ENCODE data around the gene RASGRF1.
"Not testable (repeated sequence)": the region's sequence is repeated elsewhere in the genome, so short reads cannot be mapped to it uniquely, and the experiment has no call there.

RASGRF1 gene

GRCh38 chr15:78929536-78930264 is 160.9 kb downstream of the RASGRF1 start:
- no peak for DNase-seq (ENCODE audit: low read depth)
- in situ Hi-C loops (cut with HindIII; ENCODE audit: low sequenced_read_pairs): no loop called here
- no peak overlapping the region for H3K4me3 ChIP-seq (ENCODE audit: low read depth, low read length)
- TF ChIP-seq CTCF (IDR thresholded peaks at IDR 0.05; ENCODE audit: low read depth, low read length, missing control alignments): no peak

- TF ChIP-seq CTCF (IDR thresholded peaks at IDR 0.05; ENCODE audit: low read depth, low read length, missing control alignments): no peak
- in situ Hi-C loops (cut with HindIII; ENCODE audit: low sequenced_read_pairs): no loop called here
- DNase-seq (ENCODE audit: low read depth): no peak
- H3K4me3 ChIP-seq (ENCODE audit: low read depth, low read length): no peak overlapping the region
These were observed 161.9 kb downstream of the RASGRF1 start for GRCh38 chr15:78928616-78929093.

- DNase-seq (ENCODE audit: low read depth); in situ Hi-C loops (cut with HindIII; ENCODE audit: low sequenced_read_pairs); H3K4me3 ChIP-seq (ENCODE audit: low read depth, low read length): not testable (repeated sequence)
These were observed 162.4 kb downstream of the RASGRF1 start for GRCh38 chr15:78928176-78928575.

GRCh38 chr15:78927077-78927790 is 163.3 kb downstream of the RASGRF1 start:
- H3K4me3 ChIP-seq (ENCODE audit: low read depth, low read length): no peak overlapping the region
- in situ Hi-C loops (cut with HindIII; ENCODE audit: low sequenced_read_pairs): no loop called here
- no peak for DNase-seq (ENCODE audit: low read depth)
- TF ChIP-seq CTCF (IDR thresholded peaks at IDR 0.05; ENCODE audit: low read depth, low read length, missing control alignments): no peak

- TF ChIP-seq CTCF (IDR thresholded peaks at IDR 0.05; ENCODE audit: low read depth, low read length, missing control alignments): no peak
- in situ Hi-C loops (cut with HindIII; ENCODE audit: low sequenced_read_pairs): no loop called here
- no peak overlapping the region for H3K4me3 ChIP-seq (ENCODE audit: low read depth, low read length)
- no peak for DNase-seq (ENCODE audit: low read depth)
These were observed 164.4 kb downstream of the RASGRF1 start for GRCh38 chr15:78925956-78926743.

- no peak for DNase-seq (ENCODE audit: low read depth)
- in situ Hi-C loops (cut with HindIII; ENCODE audit: low sequenced_read_pairs): no loop called here
- no peak overlapping the region for H3K4me3 ChIP-seq (ENCODE audit: low read depth, low read length)
- no peak for TF ChIP-seq CTCF (IDR thresholded peaks at IDR 0.05; ENCODE audit: low read depth, low read length, missing control alignments)
These were observed 165.4 kb downstream of the RASGRF1 start for GRCh38 chr15:78925076-78925624.

All from astrocyte of the cerebellum (primary cell).